Heart left ventricle (tissue), 16 donors: ENCODE results near the gene CCL27. TPM values are rescaled to one million over a fixed set of nuclear protein-coding genes. Genes with fewer than 3 reads are reported as not detected.

Experiments
- ATAC-seq, 4 donors: fragments of 200-7000 bp; cut with Tn5 transposase; one replicate each; pipeline ENCODE4 v1.9.1; 2020 to 2022; ENCODE audit warnings: moderate library complexity in 4 of 4, mild to moderate bottlenecking in 3 of 4, moderate number of reproducible peaks in 1 of 4
- DNase-seq, 5 donors: peaks; one replicate each; pipeline ENCODE4 v3.0.0-alpha.2; 2020
- H3K27ac ChIP-seq, 12 donors: fragments of 200-600 bp; sonication (generic) in 4 of 12; one replicate each; pipeline versions ENCODE4 v1.5.0 to v1.8.0; 2016 to 2022; ENCODE audit warnings: mild to moderate bottlenecking in 2 of 12
- H3K27me3 ChIP-seq, 9 donors: fragments of 200-600 bp; sonication (generic) in 2 of 9; one replicate each; pipeline versions ENCODE4 v1.5.1 to v1.8.0; 2016 to 2022; ENCODE audit warnings: mild to moderate bottlenecking in 3 of 9
- H3K36me3 ChIP-seq, 9 donors: fragments of 200-600 bp; sonication (generic) in 2 of 9; one replicate each; pipeline versions ENCODE4 v1.5.0 to v1.8.0; 2018 to 2022; ENCODE audit warnings: mild to moderate bottlenecking in 2 of 9
- H3K4me1 ChIP-seq, 12 donors: fragments of 200-600 bp; sonication (generic) in 4 of 12; one replicate each; pipeline versions ENCODE4 v1.5.0 to v1.8.0; 2016 to 2022; ENCODE audit warnings: mild to moderate bottlenecking in 3 of 12
- H3K4me3 ChIP-seq, 12 donors: fragments of 200-600 bp; sonication (generic) in 4 of 12; one replicate each; pipeline versions ENCODE4 v1.5.0 to v1.8.0; 2017 to 2022; ENCODE audit warnings: mild to moderate bottlenecking in 9 of 12, moderate library complexity in 4 of 12
- H3K9me3 ChIP-seq, 12 donors: fragments of 200-600 bp; sonication (generic) in 4 of 12; one replicate each; pipeline versions ENCODE4 v1.5.0 to v1.8.0; 2016 to 2022; ENCODE audit warnings: mild to moderate bottlenecking in 1 of 12
- POLR2A ChIP-seq, 2 donors: fragments of 450-650 bp; IDR thresholded peaks; one replicate each; pipeline ENCODE4 v1.6.1; 2017; ENCODE audit warnings: antibody characterized with exemption in 2 of 2, mild to moderate bottlenecking in 2 of 2, moderate library complexity in 2 of 2
- WGBS, 4 donors: extraction: QIAGEN DNeasy Blood & Tissue Kit in 2 of 4; methylation state at CpG; one replicate each; pipeline versions ENCODE4 v1.1.5 to v1.1.7; 2013 to 2018; 5-methylcytosine and 5-hydroxymethylcytosine counted together
- intact Hi-C, 10 donors: fragments of 100-400 bp; cut with DNase I; formaldehyde crosslinking; loops; one replicate each; pipeline versions ENCODE4 v1.11.1 to v1.14.2; 2022
- polyA plus RNA-seq, 2 donors: library from polyadenylated mRNA; stranded (reverse); fragments of 200-250 nt; gene quantifications; one replicate each; pipeline ENCODE4 v1.2.3, GENCODE V29; 2013
- total RNA-seq, 9 donors: library from RNA; depleted of rRNA in 2 of 9; stranded (reverse); fragments of >200 nt in 2 of 9; fragmentation: NEBNext Ultra II Directional in 3 of 9; extraction: Animal tissue kit (Norgen Biotek cat#: 25700) in 3 of 9; gene quantifications; one replicate each; pipeline versions ENCODE4 v1.1.0 to v1.2.4, GENCODE V29; 2016 to 2023
- TF ChIP-seq, protein P1 (sequence below), 12 donors: fragments of 200-600 bp; sonication (generic) in 4 of 12; IDR thresholded peaks; one replicate each; pipeline versions ENCODE4 v1.5.0 to v1.8.0; 2018 to 2022; ENCODE audit warnings: antibody characterized with exemption in 12 of 12, mild to moderate bottlenecking in 5 of 12
- donor health status: ischemic (EF 13 %, LVEDD 7.1; RV severe dilation, severe dysfunction).
- donor health status: healthy with polysubstance abuse.
- donor health status: DM: no; HTN: yes; CAD: no.
- donor health status: DM: no; HTN: no; CAD: no.
- donor health status: ischemic (EF 25% LVEDD 6.9; RV normal size, moderate dysfunction).
- donor health status: ischemic (EF 25% LVEDD 5.7; RV mildly dilated, moderate dysfunction).
- donor health status: healthy.
- donor health status: DM: yes; HTN: yes; CAD: no.
- donor health status: ischemic (EF 35%, LVEDD 5.7; RV mildly dilated, moderate dysfunction).
- donor health status: nonischemic (EF 11% LVEDD 7.7; RV severe dilation, severe dysfunction).
- donor health status: DM: yes; HTN: yes; CAD: no.
- donor health status: PGD.
- donor health status: ischemic (EF 29% LVEDD 5.4; RV normal size, mild dysfunction).
- donor health status: nonischemic (EF 23%, LVEDD 6.1; RV moderate dilation, normal function).

Gene CCL27
- total and polyA plus RNA-seq, 11 donors: 0.35 to 0.57 (median 0.40) TPM; not detected in 8

- Histone ChIP-seq H3K27me3 (peaks cover 35 to 79% (median 66%) of the 10 kb centered on the region in 9 donors), H3K36me3 (no peaks in the 10 kb centered on the region), H3K27ac (no peak overlapping the region), H3K4me1 (peaks cover 0 to 29% (median 13%) of the 10 kb centered on the region in 12 donors), H3K4me3 (peak overlapping the region in 8 of 12 donors; percentile 11 to 57 (median 48)), H3K9me3 (no peaks in the 10 kb centered on the region)
- intact Hi-C loops: no loop called here
- 36 to 46% (median 40%) methylated on average over 17 to 20 of the region's 20 CpGs for WGBS, 4 donors
- TF ChIP-seq, protein P1, sequence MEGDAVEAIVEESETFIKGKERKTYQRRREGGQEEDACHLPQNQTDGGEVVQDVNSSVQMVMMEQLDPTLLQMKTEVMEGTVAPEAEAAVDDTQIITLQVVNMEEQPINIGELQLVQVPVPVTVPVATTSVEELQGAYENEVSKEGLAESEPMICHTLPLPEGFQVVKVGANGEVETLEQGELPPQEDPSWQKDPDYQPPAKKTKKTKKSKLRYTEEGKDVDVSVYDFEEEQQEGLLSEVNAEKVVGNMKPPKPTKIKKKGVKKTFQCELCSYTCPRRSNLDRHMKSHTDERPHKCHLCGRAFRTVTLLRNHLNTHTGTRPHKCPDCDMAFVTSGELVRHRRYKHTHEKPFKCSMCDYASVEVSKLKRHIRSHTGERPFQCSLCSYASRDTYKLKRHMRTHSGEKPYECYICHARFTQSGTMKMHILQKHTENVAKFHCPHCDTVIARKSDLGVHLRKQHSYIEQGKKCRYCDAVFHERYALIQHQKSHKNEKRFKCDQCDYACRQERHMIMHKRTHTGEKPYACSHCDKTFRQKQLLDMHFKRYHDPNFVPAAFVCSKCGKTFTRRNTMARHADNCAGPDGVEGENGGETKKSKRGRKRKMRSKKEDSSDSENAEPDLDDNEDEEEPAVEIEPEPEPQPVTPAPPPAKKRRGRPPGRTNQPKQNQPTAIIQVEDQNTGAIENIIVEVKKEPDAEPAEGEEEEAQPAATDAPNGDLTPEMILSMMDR (IDR thresholded peaks at IDR 0.05): no peak
- no peak for TF ChIP-seq POLR2A (IDR thresholded peaks at IDR 0.05)
- DNase-seq: no peak
- no peak for ATAC-seq
Measured at GRCh38 chr9:34627716-34628655, 34.5 kb downstream of the CCL27 start.

- no peak for DNase-seq
Measured at GRCh38 chr9:34625186-34625486, 37.3 kb downstream of the CCL27 start.

GRCh38 chr9:34624475-34625185 lies 37.8 kb downstream of the CCL27 start:
- no peak for ATAC-seq
- intact Hi-C loops: no loop called here
- 12 to 20% (median 17%) methylated on average over 26 to 39 of the region's 39 CpGs for WGBS, 4 donors

More at GRCh38 chr9:34625186-34625486, 37.3 kb downstream of the CCL27 start:
- H3K27me3 ChIP-seq: peaks cover 39 to 87% (median 77%) of the 10 kb centered on the region in 9 donors
- TF ChIP-seq, protein P1 (IDR thresholded peaks at IDR 0.05): no peak
- no peak for TF ChIP-seq POLR2A (IDR thresholded peaks at IDR 0.05)
- intact Hi-C loops: no loop called here
- H3K4me3 ChIP-seq: no peak overlapping the region
- 64 to 81% (median 75%) methylated on average over 3 of the region's 3 CpGs for WGBS, 4 donors
- peaks cover 0 to 34% (median 17%) of the 10 kb centered on the region in 12 donors for H3K4me1 ChIP-seq
- no peaks in the 10 kb centered on the region for H3K9me3 ChIP-seq
- ATAC-seq: no peak
- H3K27ac ChIP-seq: no peak overlapping the region
- no peaks in the 10 kb centered on the region for H3K36me3 ChIP-seq

More at GRCh38 chr9:34624475-34625185, 37.8 kb downstream of the CCL27 start:
- H3K9me3 ChIP-seq: no peaks in the 10 kb centered on the region
- no peak overlapping the region for H3K4me3 ChIP-seq
- no peak for TF ChIP-seq POLR2A (IDR thresholded peaks at IDR 0.05)
- TF ChIP-seq, protein P1 (IDR thresholded peaks at IDR 0.05): no peak
- H3K36me3 ChIP-seq: no peaks in the 10 kb centered on the region
- DNase-seq: no peak
- no peak overlapping the region for H3K27ac ChIP-seq
- H3K27me3 ChIP-seq: peaks cover 39 to 82% (median 76%) of the 10 kb centered on the region in 9 donors
- peaks cover 0 to 38% (median 20%) of the 10 kb centered on the region in 12 donors for H3K4me1 ChIP-seq
